ENCODE measurements around the gene IGF2. TPM values are rescaled to one million over a fixed set of nuclear protein-coding genes. Genes with fewer than 3 reads are reported as not detected.

IGF2 gene
- total RNA-seq, 1 donor from 2014 or later, result 711 TPM

- peaks cover 33 to 46% (median 39%) of the 10 kb centered on the region in 3 donors for H3K27me3 ChIP-seq (ENCODE audit: control insufficient read depth in 3 of 3, insufficient read depth in 3 of 3, low read length in 3 of 3)
These were observed 6.3 kb downstream of the IGF2 start for GRCh38 chr11:2132874-2133240.

GRCh38 chr11:2132246-2132645 lies 6.9 kb downstream of the IGF2 start:
- no peaks in the 10 kb centered on the region for H3K9me3 ChIP-seq (ENCODE audit: control insufficient read depth in 3 of 3, low read length in 3 of 3)
- H3K36me3 ChIP-seq (ENCODE audit: control insufficient read depth in 3 of 3, insufficient read depth in 3 of 3, low read length in 3 of 3), result peaks cover 5 to 10% (median 7%) of the 10 kb centered on the region in 3 donors
- peaks cover 33 to 40% (median 39%) of the 10 kb centered on the region in 3 donors for H3K27me3 ChIP-seq (ENCODE audit: control insufficient read depth in 3 of 3, insufficient read depth in 3 of 3, low read length in 3 of 3)
- no peak overlapping the region for H3K27ac ChIP-seq (ENCODE audit: low read depth, low read length)
- peaks cover 0 to 3% (median 2%) of the 10 kb centered on the region in 3 donors for H3K4me1 ChIP-seq (ENCODE audit: control insufficient read depth in 3 of 3, insufficient read depth in 3 of 3, low read length in 3 of 3)
- H3K9ac ChIP-seq (ENCODE audit: low read depth in 1 of 3, low read length in 3 of 3), result no peak overlapping the region
- no peak overlapping the region for H3K4me3 ChIP-seq (ENCODE audit: low read length in 3 of 3)

More at GRCh38 chr11:2132874-2133240, 6.3 kb downstream of the IGF2 start:
- H3K4me3 ChIP-seq (ENCODE audit: low read length in 3 of 3), result no peak overlapping the region
- H3K9ac ChIP-seq (ENCODE audit: low read depth in 1 of 3, low read length in 3 of 3), result no peak overlapping the region
- H3K27ac ChIP-seq (ENCODE audit: low read depth, low read length), result no peak overlapping the region
- peaks cover 0 to 3% (median 2%) of the 10 kb centered on the region in 3 donors for H3K4me1 ChIP-seq (ENCODE audit: control insufficient read depth in 3 of 3, insufficient read depth in 3 of 3, low read length in 3 of 3)
- H3K36me3 ChIP-seq (ENCODE audit: control insufficient read depth in 3 of 3, insufficient read depth in 3 of 3, low read length in 3 of 3), result peaks cover 5 to 10% (median 7%) of the 10 kb centered on the region in 3 donors
- H3K9me3 ChIP-seq (ENCODE audit: control insufficient read depth in 3 of 3, low read length in 3 of 3), result no peaks in the 10 kb centered on the region

GRCh38 chr11:2131371-2132236 lies 7.6 kb downstream of the IGF2 start:
- H3K27ac ChIP-seq (ENCODE audit: low read depth, low read length), result no peak overlapping the region
- no peak overlapping the region for H3K4me3 ChIP-seq (ENCODE audit: low read length in 3 of 3)
- peaks cover 5 to 10% (median 7%) of the 10 kb centered on the region in 3 donors for H3K36me3 ChIP-seq (ENCODE audit: control insufficient read depth in 3 of 3, insufficient read depth in 3 of 3, low read length in 3 of 3)
- H3K4me1 ChIP-seq (ENCODE audit: control insufficient read depth in 3 of 3, insufficient read depth in 3 of 3, low read length in 3 of 3), result peaks cover 0 to 3% (median 2%) of the 10 kb centered on the region in 3 donors
- peaks cover 28 to 40% (median 37%) of the 10 kb centered on the region in 3 donors for H3K27me3 ChIP-seq (ENCODE audit: control insufficient read depth in 3 of 3, insufficient read depth in 3 of 3, low read length in 3 of 3)
- H3K9me3 ChIP-seq (ENCODE audit: control insufficient read depth in 3 of 3, low read length in 3 of 3), result no peaks in the 10 kb centered on the region
- H3K9ac ChIP-seq (ENCODE audit: low read depth in 1 of 3, low read length in 3 of 3), result no peak overlapping the region

- peaks cover 5 to 10% (median 7%) of the 10 kb centered on the region in 3 donors for H3K36me3 ChIP-seq (ENCODE audit: control insufficient read depth in 3 of 3, insufficient read depth in 3 of 3, low read length in 3 of 3)
- no peaks in the 10 kb centered on the region for H3K9me3 ChIP-seq (ENCODE audit: control insufficient read depth in 3 of 3, low read length in 3 of 3)
- H3K27ac ChIP-seq (ENCODE audit: low read depth, low read length), result no peak overlapping the region
- H3K9ac ChIP-seq (ENCODE audit: low read depth in 1 of 3, low read length in 3 of 3), result no peak overlapping the region
- H3K4me3 ChIP-seq (ENCODE audit: low read length in 3 of 3), result no peak overlapping the region
- peaks cover 27 to 40% (median 30%) of the 10 kb centered on the region in 3 donors for H3K27me3 ChIP-seq (ENCODE audit: control insufficient read depth in 3 of 3, insufficient read depth in 3 of 3, low read length in 3 of 3)
- H3K4me1 ChIP-seq (ENCODE audit: control insufficient read depth in 3 of 3, insufficient read depth in 3 of 3, low read length in 3 of 3), result peaks cover 0 to 3% (median 2%) of the 10 kb centered on the region in 3 donors
These were observed 8.3 kb downstream of the IGF2 start for GRCh38 chr11:2130881-2131352.

GRCh38 chr11:2129699-2130366 lies 9.4 kb downstream of the IGF2 start:
- H3K27ac ChIP-seq (ENCODE audit: low read depth, low read length), result no peak overlapping the region
- H3K36me3 ChIP-seq (ENCODE audit: control insufficient read depth in 3 of 3, insufficient read depth in 3 of 3, low read length in 3 of 3), result peaks cover 5 to 10% (median 7%) of the 10 kb centered on the region in 3 donors
- no peak overlapping the region for H3K4me3 ChIP-seq (ENCODE audit: low read length in 3 of 3)
- peaks cover 27 to 35% (median 30%) of the 10 kb centered on the region in 3 donors for H3K27me3 ChIP-seq (ENCODE audit: control insufficient read depth in 3 of 3, insufficient read depth in 3 of 3, low read length in 3 of 3)
- H3K9me3 ChIP-seq (ENCODE audit: control insufficient read depth in 3 of 3, low read length in 3 of 3), result no peaks in the 10 kb centered on the region
- H3K4me1 ChIP-seq (ENCODE audit: control insufficient read depth in 3 of 3, insufficient read depth in 3 of 3, low read length in 3 of 3), result peaks cover 0 to 3% (median 0%) of the 10 kb centered on the region in 3 donors
- no peak overlapping the region for H3K9ac ChIP-seq (ENCODE audit: low read depth in 1 of 3, low read length in 3 of 3)

GRCh38 chr11:2129308-2129698 lies 9.9 kb downstream of the IGF2 start:
- Histone ChIP-seq H3K4me1 (ENCODE audit: control insufficient read depth in 3 of 3, insufficient read depth in 3 of 3, low read length in 3 of 3) (peaks cover 0 to 3% (median 0%) of the 10 kb centered on the region in 3 donors), H3K27ac (ENCODE audit: low read depth, low read length) (no peak overlapping the region), H3K9ac (ENCODE audit: low read depth in 1 of 3, low read length in 3 of 3) (no peak overlapping the region), H3K36me3 (ENCODE audit: control insufficient read depth in 3 of 3, insufficient read depth in 3 of 3, low read length in 3 of 3) (peaks cover 5 to 10% (median 7%) of the 10 kb centered on the region in 3 donors), H3K27me3 (ENCODE audit: control insufficient read depth in 3 of 3, insufficient read depth in 3 of 3, low read length in 3 of 3) (peaks cover 26 to 34% (median 31%) of the 10 kb centered on the region in 3 donors), H3K9me3 (ENCODE audit: control insufficient read depth in 3 of 3, low read length in 3 of 3) (no peaks in the 10 kb centered on the region), H3K4me3 (ENCODE audit: low read length in 3 of 3) (no peak overlapping the region)

- Histone ChIP-seq H3K4me3 (ENCODE audit: low read length in 3 of 3) (no peak overlapping the region), H3K4me1 (ENCODE audit: control insufficient read depth in 3 of 3, insufficient read depth in 3 of 3, low read length in 3 of 3) (peaks cover 0 to 3% (median 0%) of the 10 kb centered on the region in 3 donors), H3K36me3 (ENCODE audit: control insufficient read depth in 3 of 3, insufficient read depth in 3 of 3, low read length in 3 of 3) (peaks cover 5 to 10% (median 7%) of the 10 kb centered on the region in 3 donors), H3K27ac (ENCODE audit: low read depth, low read length) (no peak overlapping the region), H3K27me3 (ENCODE audit: control insufficient read depth in 3 of 3, insufficient read depth in 3 of 3, low read length in 3 of 3) (peaks cover 24 to 33% (median 25%) of the 10 kb centered on the region in 3 donors), H3K9ac (ENCODE audit: low read depth in 1 of 3, low read length in 3 of 3) (no peak overlapping the region), H3K9me3 (ENCODE audit: control insufficient read depth in 3 of 3, low read length in 3 of 3) (no peaks in the 10 kb centered on the region)
These were observed 10.5 kb downstream of the IGF2 start for GRCh38 chr11:2128511-2129307.

GRCh38 chr11:2128130-2128510 lies 11.1 kb downstream of the IGF2 start:
- H3K27me3 ChIP-seq (ENCODE audit: control insufficient read depth in 3 of 3, insufficient read depth in 3 of 3, low read length in 3 of 3), result peaks cover 19 to 33% (median 19%) of the 10 kb centered on the region in 3 donors
- no peak overlapping the region for H3K4me3 ChIP-seq (ENCODE audit: low read length in 3 of 3)
- H3K9ac ChIP-seq (ENCODE audit: low read depth in 1 of 3, low read length in 3 of 3), result no peak overlapping the region
- H3K4me1 ChIP-seq (ENCODE audit: control insufficient read depth in 3 of 3, insufficient read depth in 3 of 3, low read length in 3 of 3), result peaks cover 0 to 3% (median 0%) of the 10 kb centered on the region in 3 donors
- H3K9me3 ChIP-seq (ENCODE audit: control insufficient read depth in 3 of 3, low read length in 3 of 3), result no peaks in the 10 kb centered on the region
- H3K27ac ChIP-seq (ENCODE audit: low read depth, low read length), result no peak overlapping the region
- peaks cover 5 to 10% (median 5%) of the 10 kb centered on the region in 3 donors for H3K36me3 ChIP-seq (ENCODE audit: control insufficient read depth in 3 of 3, insufficient read depth in 3 of 3, low read length in 3 of 3)

GRCh38 chr11:2127482-2128129 lies 11.6 kb downstream of the IGF2 start:
- no peak overlapping the region for H3K9ac ChIP-seq (ENCODE audit: low read depth in 1 of 3, low read length in 3 of 3)
- H3K9me3 ChIP-seq (ENCODE audit: control insufficient read depth in 3 of 3, low read length in 3 of 3), result no peaks in the 10 kb centered on the region
- peaks cover 5 to 10% (median 5%) of the 10 kb centered on the region in 3 donors for H3K36me3 ChIP-seq (ENCODE audit: control insufficient read depth in 3 of 3, insufficient read depth in 3 of 3, low read length in 3 of 3)
- H3K27me3 ChIP-seq (ENCODE audit: control insufficient read depth in 3 of 3, insufficient read depth in 3 of 3, low read length in 3 of 3), result peaks cover 15 to 31% (median 16%) of the 10 kb centered on the region in 3 donors
- peaks cover 0 to 3% (median 0%) of the 10 kb centered on the region in 3 donors for H3K4me1 ChIP-seq (ENCODE audit: control insufficient read depth in 3 of 3, insufficient read depth in 3 of 3, low read length in 3 of 3)
- no peak overlapping the region for H3K27ac ChIP-seq (ENCODE audit: low read depth, low read length)
- H3K4me3 ChIP-seq (ENCODE audit: low read length in 3 of 3), result no peak overlapping the region
